ENCODE measurements around the gene CTSD. TPM values are rescaled to one million over a fixed set of nuclear protein-coding genes. Genes with fewer than 3 reads are reported as not detected.
"Not testable (repeated sequence)": the region's sequence is repeated elsewhere in the genome, so short reads cannot be mapped to it uniquely, and the experiment has no call there.

Gene CTSD
- total RNA-seq, 2 donors from 2014 or later: 1,016 to 1,279 TPM

- peak; percentile 50 to 74 for DNase-seq
- ATAC-seq: peak; percentile 76
- intact Hi-C loops (cut with DNase I, micrococcal nuclease): no loop called here
These were observed 8.8 kb upstream of the CTSD start for GRCh38 chr11:1772270-1773130.

GRCh38 chr11:1771700-1772099 lies 8.0 kb upstream of the CTSD start:
- intact Hi-C loops (cut with DNase I, micrococcal nuclease): no loop called here
- no peak for ATAC-seq
- DNase-seq: peak in 1 of 2 donors; percentile 31

- DNase-seq (no peak), ATAC-seq (no peak)
- intact Hi-C loops (cut with DNase I, micrococcal nuclease): no loop called here
These were observed 7.5 kb upstream of the CTSD start for GRCh38 chr11:1771273-1771672.

- no peak for ATAC-seq
- intact Hi-C loops (cut with DNase I, micrococcal nuclease): no loop called here
- DNase-seq: peak in 1 of 2 donors; percentile 22
These were observed 6.8 kb upstream of the CTSD start for GRCh38 chr11:1770528-1770927.

GRCh38 chr11:1770061-1770460 lies 6.3 kb upstream of the CTSD start:
- ATAC-seq (no peak), DNase-seq (no peak)
- intact Hi-C loops (cut with DNase I, micrococcal nuclease): no loop called here

GRCh38 chr11:1769304-1769936 lies 5.7 kb upstream of the CTSD start:
- peak; percentile 75 for ATAC-seq
- DNase-seq: peak; percentile 61 to 74
- intact Hi-C loops (cut with DNase I, micrococcal nuclease): not testable (repeated sequence)

GRCh38 chr11:1768141-1768469 lies 4.4 kb upstream of the CTSD start:
- intact Hi-C loops (cut with DNase I, micrococcal nuclease): no loop called here
- DNase-seq (no peak), ATAC-seq (no peak)

- ATAC-seq (no peak), DNase-seq (peak in 1 of 2 donors; percentile 7)
- intact Hi-C loops (cut with DNase I, micrococcal nuclease): no loop called here
These were observed 3.8 kb upstream of the CTSD start for GRCh38 chr11:1767399-1768140.

GRCh38 chr11:1766719-1767398 lies 3.1 kb upstream of the CTSD start:
- intact Hi-C loops (cut with DNase I, micrococcal nuclease): no loop called here
- DNase-seq (peak in 1 of 2 donors; percentile 3), ATAC-seq (no peak)

GRCh38 chr11:1765871-1766718 lies 2.4 kb upstream of the CTSD start:
- DNase-seq (peak in 1 of 2 donors; percentile 9), ATAC-seq (no peak)
- intact Hi-C loops (cut with DNase I, micrococcal nuclease): no loop called here

- ATAC-seq: peak; percentile 36
- intact Hi-C loops (cut with DNase I, micrococcal nuclease): no loop called here
- peak in 1 of 2 donors; percentile 54 for DNase-seq
These were observed 361 bp downstream of the CTSD start for GRCh38 chr11:1763336-1763795.

- ATAC-seq: peak; percentile 78
- peak; percentile 88 to 92 for DNase-seq
- intact Hi-C loops (cut with DNase I, micrococcal nuclease): no loop called here
These were observed 1.0 kb downstream of the CTSD start for GRCh38 chr11:1762537-1763302.

- no peak for ATAC-seq
- intact Hi-C loops (cut with DNase I, micrococcal nuclease): no loop called here
- DNase-seq: peak in 1 of 2 donors; percentile 42
These were observed 1.7 kb downstream of the CTSD start for GRCh38 chr11:1761857-1762536.

GRCh38 chr11:1761110-1761856 lies 2.4 kb downstream of the CTSD start:
- intact Hi-C loops (cut with DNase I, micrococcal nuclease): no loop called here
- ATAC-seq: no peak
- DNase-seq: no peak

- peak; percentile 62 to 81 for DNase-seq
- intact Hi-C loops (cut with DNase I, micrococcal nuclease): no loop called here
- ATAC-seq: no peak
These were observed 3.2 kb downstream of the CTSD start for GRCh38 chr11:1760351-1761109.

- ATAC-seq (no peak), DNase-seq (no peak)
- intact Hi-C loops (cut with DNase I, micrococcal nuclease): no loop called here
These were observed 3.9 kb downstream of the CTSD start for GRCh38 chr11:1759851-1760220.
